HepG2 (cell line): ENCODE results near the gene UBE2E1. TPM values are rescaled to one million over a fixed set of nuclear protein-coding genes. Genes with fewer than 3 reads are reported as not detected.

Experiments used
- ATAC-seq: fragments of 200-7000 bp; cut with Tn5 transposase; 3 replicates; pipeline ENCODE4 v1.9.1; 2020; ENCODE audit warnings: mild to moderate bottlenecking, moderate library complexity
- BruUV-seq: library from RNA; stranded (reverse); fragments of 400-500 nt; replicated peaks from 2 replicates; lab custom pipeline; 2021; lab: Mats Ljungman, UMichigan
- CTCF ChIA-PET: fragments of 300-600 bp; formaldehyde crosslinking; extraction: SDS; loops from one replicate; lab custom pipeline; 2021; ENCODE audit warnings: low total read pairs, inconsistent platforms, low intra/inter-chr PET ratio; lab: Yijun Ruan, JAX
- POLR2A ChIA-PET: fragments of 350-600 bp; sonication (Branson Sonifier 250); formaldehyde crosslinking; loops from one replicate; lab custom pipeline; 2020; ENCODE audit warnings: antibody characterized with exemption, inconsistent platforms; lab: Yijun Ruan, JAX
- DNase-seq: peaks from one replicate; pipeline ENCODE4 v3.0.0-alpha.2; 2015; ENCODE audit warnings: low spot score
- FAIRE-seq: peaks from 3 replicates; lab custom pipeline; 2011; peaks lifted over from hg19 to GRCh38; lab: Jason Lieb, UNC
- H2AFZ ChIP-seq: one replicate; pipeline ENCODE4 v1.6.1; 2011; ENCODE audit warnings: low read length, inconsistent platforms
- H3K27ac ChIP-seq: fragments of 300-600 bp; 3 replicates; pipeline ENCODE4 v1.8.0; 2011; ENCODE audit warnings: mixed run types, mild to moderate bottlenecking, mixed read lengths, low read length, inconsistent platforms; ENCODE audit not compliant: insufficient read depth; ENCODE audit errors: extremely low read length
- H3K27me3 ChIP-seq, 2 experiments: fragments of 200-600 bp in 1 of 2; 2 replicates in 1 of 2; 3 replicates in 1 of 2; pipeline versions ENCODE4 v1.6.0 to v1.8.0; 2011; ENCODE audit warnings: low read length in 2 of 2, mild to moderate bottlenecking in 2 of 2, moderate library complexity in 2 of 2, inconsistent platforms in 1 of 2; ENCODE audit not compliant: insufficient read depth in 2 of 2, control insufficient read depth in 1 of 2
- H3K36me3 ChIP-seq, 2 experiments: fragments of 200-600 bp in 1 of 2; replicated peaks in 1 of 2; 2 replicates in 1 of 2; 3 replicates in 1 of 2; pipeline versions ENCODE4 v1.5.1 to v1.8.0; 2011; ENCODE audit warnings: low read length in 2 of 2, inconsistent platforms in 1 of 2; ENCODE audit not compliant: insufficient read depth in 2 of 2, control insufficient read depth in 1 of 2
- H3K4me1 ChIP-seq: 2 replicates; pipeline ENCODE4 v1.5.1; 2012; ENCODE audit warnings: low read length, inconsistent platforms; ENCODE audit not compliant: insufficient read depth
- H3K4me2 ChIP-seq: 2 replicates; pipeline ENCODE4 v1.6.0; 2011; ENCODE audit warnings: low read depth, low read length, inconsistent platforms
- H3K4me3 ChIP-seq, 3 experiments: fragments of 200-600 bp in 1 of 3; sonication (generic), shearing (Covaris generic) in 1 of 3; replicated peaks in 1 of 3; 2 replicates each; pipeline ENCODE4 v1.5.1; 2011 to 2016; ENCODE audit warnings: low read length in 3 of 3, inconsistent platforms in 2 of 3, low read depth in 2 of 3, mild to moderate bottlenecking in 2 of 3, control low read depth in 1 of 3, mixed read lengths in 1 of 3; ENCODE audit not compliant: insufficient read depth in 1 of 3
- H3K79me2 ChIP-seq: one replicate; pipeline ENCODE4 v1.6.1; 2011; ENCODE audit warnings: low read length, inconsistent platforms; ENCODE audit not compliant: insufficient read depth
- H3K9ac ChIP-seq: 2 replicates; pipeline ENCODE4 v1.6.0; 2011; ENCODE audit warnings: mild to moderate bottlenecking, low read depth, low read length, inconsistent platforms; ENCODE audit not compliant: insufficient read depth
- H3K9me3 ChIP-seq: 2 replicates; pipeline ENCODE4 v1.5.1; 2012; ENCODE audit warnings: mild to moderate bottlenecking, low read length
- H4K20me1 ChIP-seq: 2 replicates; pipeline ENCODE4 v1.6.0; 2011; ENCODE audit warnings: inconsistent platforms, mild to moderate bottlenecking, low read length, moderate library complexity; ENCODE audit not compliant: insufficient read depth
- BORCS8-MEF2B ChIP-seq: sonication (generic); formaldehyde crosslinking; IDR thresholded peaks from 2 replicates; pipeline ENCODE4 v1.8.0; 2022; ENCODE audit warnings: mild to moderate bottlenecking, missing genetic modification reagents
- CREB1 ChIP-seq, 2 experiments: fragments of 450-650 bp in 1 of 2; IDR thresholded peaks; 2 replicates each; pipeline ENCODE4 v1.6.1; 2016 to 2017; ENCODE audit warnings: control low read depth in 1 of 2, mild to moderate bottlenecking in 1 of 2, missing compliant biosample characterization in 1 of 2, missing genetic modification characterization in 1 of 2
- FOSL2 ChIP-seq: sonication (generic); formaldehyde crosslinking; IDR thresholded peaks from 2 replicates; pipeline ENCODE4 v1.4.0; 2020; ENCODE audit warnings: missing genetic modification reagents
- HDAC2 ChIP-seq: sonication (generic); formaldehyde crosslinking; IDR thresholded peaks from 2 replicates; pipeline ENCODE4 v1.4.0; 2020; ENCODE audit warnings: missing genetic modification reagents
- MAFK ChIP-seq, 2 experiments: IDR thresholded peaks in 1 of 2; conservative IDR thresholded peaks in 1 of 2; 2 replicates each; pipeline ENCODE4 v1.6.1; 2011; ENCODE audit warnings: improper control_type of control experiment in 2 of 2, low read length in 2 of 2
- RAD51 ChIP-seq: fragments of 450-650 bp; IDR thresholded peaks from 2 replicates; pipeline ENCODE4 v1.6.1; 2016; ENCODE audit warnings: borderline replicate concordance
- RFX3 ChIP-seq: IDR thresholded peaks from 2 replicates; pipeline ENCODE4 v1.6.1; 2016; ENCODE audit warnings: missing biosample characterization, missing genetic modification reagents
- RFXAP ChIP-seq: sonication (generic); formaldehyde crosslinking; IDR thresholded peaks from 2 replicates; pipeline ENCODE4 v1.4.0; 2020; ENCODE audit warnings: missing genetic modification reagents, borderline replicate concordance
- ZNF292 ChIP-seq: sonication (generic); formaldehyde crosslinking; IDR thresholded peaks from 2 replicates; pipeline ENCODE4 v1.8.1; 2022; ENCODE audit warnings: mild to moderate bottlenecking, low read depth, missing genetic modification reagents, borderline replicate concordance
- ZNF484 ChIP-seq: sonication (generic); formaldehyde crosslinking; IDR thresholded peaks from 2 replicates; pipeline ENCODE4 v1.5.1; 2020; ENCODE audit warnings: mild to moderate bottlenecking, low read depth, missing genetic modification reagents, borderline replicate concordance
- ZNF496 ChIP-seq: sonication (generic); formaldehyde crosslinking; IDR thresholded peaks from 2 replicates; pipeline ENCODE4 v1.8.1; 2023; ENCODE audit warnings: mild to moderate bottlenecking, moderate library complexity, missing genetic modification reagents; ENCODE audit not compliant: insufficient replicate concordance
- WGBS: methylation state at CpG from one replicate; pipeline ENCODE4 v1.1.6; 2017; ENCODE audit warnings: low lambda C conversion rate; 5-methylcytosine and 5-hydroxymethylcytosine counted together
- in situ Hi-C: cut with HindIII; loops from 2 replicates; pipeline ENCODE4 v1.10.0; 2017; ENCODE audit warnings: low pct_unique_long_range_greater_than_20kb; ENCODE audit not compliant: extremely low pct_ligation_motif_present
- intact Hi-C: fragments of 100-400 bp; cut with micrococcal nuclease; formaldehyde crosslinking; loops from one replicate; pipeline ENCODE4 v1.10.0; 2022; ENCODE audit not compliant: unreplicated experiment
- polyA plus RNA-seq, 8 experiments: library from polyadenylated mRNA; depleted of rRNA in 3 of 8; stranded (reverse) in 7 of 8; unstranded in 1 of 8; fragments of >200 nt; fragmentation: Illumina TruSeq in 4 of 8; extraction: Trizol in 4 of 8; gene quantifications; 2 replicates each; pipeline versions ENCODE4 v1.2.1 to v1.2.3, GENCODE V29; 2011 to 2016; ENCODE audit warnings: low read depth in 4 of 8, missing spikeins in 1 of 8, mixed read lengths in 1 of 8; ENCODE audit not compliant: insufficient read depth in 1 of 8
- total RNA-seq, 5 experiments: library from RNA; depleted of rRNA; stranded (reverse); fragments of >200 nt; fragmentation: Illumina TruSeq; extraction: Trizol; gene quantifications; 2 replicates each; pipeline ENCODE4 v1.2.3, GENCODE V29; 2016; ENCODE audit warnings: low read depth in 1 of 5
- TF ChIP-seq, protein P1 (sequence below): sonication (generic); formaldehyde crosslinking; IDR thresholded peaks from 2 replicates; pipeline ENCODE4 v1.5.1; 2020; ENCODE audit warnings: missing genetic modification reagents, mild to moderate bottlenecking, borderline replicate concordance
- TF ChIP-seq, protein P2 (sequence below): IDR thresholded peaks from 2 replicates; pipeline ENCODE4 v1.4.0; 2020; ENCODE audit warnings: mild to moderate bottlenecking, missing genetic modification reagents

Gene UBE2E1
- total and polyA plus RNA-seq, 2 of the 13 experiments (the other 11 are each of a cell fraction or from before 2014, with no cell fraction given) = 55.4 to 61.8 TPM

DNA sequence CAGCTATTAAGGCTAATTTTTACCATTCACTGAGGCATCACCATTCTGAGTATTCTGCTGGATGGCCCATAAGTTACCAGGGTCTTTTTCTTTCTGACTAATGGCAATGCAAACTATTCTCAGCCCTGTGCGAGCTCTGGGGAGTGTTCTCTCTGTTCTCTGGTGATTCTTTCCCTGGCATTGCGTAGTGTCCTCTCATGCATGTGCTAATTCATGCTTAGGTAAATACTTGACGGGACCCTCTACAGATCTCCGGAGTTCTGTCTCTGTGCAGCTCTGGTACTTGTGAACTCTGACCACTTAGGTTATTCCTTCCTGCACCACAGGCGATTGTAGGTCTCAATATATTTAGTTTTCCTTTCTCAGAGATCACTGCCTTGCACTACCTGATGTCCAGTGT lies 34.8 kb downstream of the UBE2E1 start:
- no peaks in the 10 kb centered on the region for H3K27me3 ChIP-seq
- in situ Hi-C loops = no loop called here
- peak overlapping the region; percentile 61 for H3K27ac ChIP-seq
- FAIRE-seq = peak; percentile 86
- POLR2A ChIA-PET = interaction anchor here (1.1 to 1.8 kb wide), 2 partner anchors 30 to 77 kb away, joined by 3 to 10 read pairs; partner anchors contain the start of genes NKIRAS1 and RPL15
- H3K4me3 ChIP-seq = peak overlapping the region in 1 of 3 experiments; percentile 10; a peak in 2 of 6 replicates
- peak; percentile 100 for ATAC-seq
- intact Hi-C loops = no loop called here
- 12% methylated on average over 5 of the region's 5 CpGs for WGBS
- no peak overlapping the region for H2AFZ ChIP-seq
- BruUV-seq = no TSS peak
- H3K4me1 ChIP-seq = peaks cover 17% of the 10 kb centered on the region
- H3K9me3 ChIP-seq = no peaks in the 10 kb centered on the region
- DNase-seq = peak; percentile 76
- H3K9ac ChIP-seq = no peak overlapping the region; the same call in 1 of the 2 replicates
- peak overlapping the region; percentile 73 for H3K4me2 ChIP-seq
- H3K36me3 ChIP-seq = peaks cover 0 to 1% of the 10 kb centered on the region in 2 experiments; a peak in 2 of 5 replicates
- peaks cover 15% of the 10 kb centered on the region; the same call in 1 of the 2 replicates for H4K20me1 ChIP-seq
- CTCF ChIA-PET = no interaction called here
- H3K79me2 ChIP-seq = peaks cover 54% of the 10 kb centered on the region
- TF ChIP-seq RAD51 (no peak), HDAC2 (CRISPR knock-in tag) (no peak), CREB1 (IDR thresholded peaks at IDR 0.05) (no peak), CREB1 (CRISPR knock-in tag; IDR thresholded peaks at IDR 0.05) (0 out of 2 replicates have a peak, but pooled peaks have one; percentile 19), ZNF496 (CRISPR knock-in tag) (no peak), ZNF484 (CRISPR knock-in tag) (no peak), MAFK (conservative IDR thresholded peaks at IDR 0.05 in 1 of 2, IDR thresholded peaks at IDR 0.05 in 1 of 2; ENCODE audit: low read length in 2 of 2) (no peak), RFXAP (no peak), FOSL2 (0 out of 2 replicates have a peak, but pooled peaks have one; percentile 17), BORCS8-MEF2B (no peak), RFX3 (CRISPR knock-in tag) (no peak), ZNF292 (CRISPR knock-in tag) (no peak)
- TF ChIP-seq, protein P1, sequence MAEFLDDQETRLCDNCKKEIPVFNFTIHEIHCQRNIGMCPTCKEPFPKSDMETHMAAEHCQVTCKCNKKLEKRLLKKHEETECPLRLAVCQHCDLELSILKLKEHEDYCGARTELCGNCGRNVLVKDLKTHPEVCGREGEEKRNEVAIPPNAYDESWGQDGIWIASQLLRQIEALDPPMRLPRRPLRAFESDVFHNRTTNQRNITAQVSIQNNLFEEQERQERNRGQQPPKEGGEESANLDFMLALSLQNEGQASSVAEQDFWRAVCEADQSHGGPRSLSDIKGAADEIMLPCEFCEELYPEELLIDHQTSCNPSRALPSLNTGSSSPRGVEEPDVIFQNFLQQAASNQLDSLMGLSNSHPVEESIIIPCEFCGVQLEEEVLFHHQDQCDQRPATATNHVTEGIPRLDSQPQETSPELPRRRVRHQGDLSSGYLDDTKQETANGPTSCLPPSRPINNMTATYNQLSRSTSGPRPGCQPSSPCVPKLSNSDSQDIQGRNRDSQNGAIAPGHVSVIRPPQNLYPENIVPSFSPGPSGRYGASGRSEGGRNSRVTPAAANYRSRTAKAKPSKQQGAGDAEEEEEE = no peak
- TF ChIP-seq, protein P2, sequence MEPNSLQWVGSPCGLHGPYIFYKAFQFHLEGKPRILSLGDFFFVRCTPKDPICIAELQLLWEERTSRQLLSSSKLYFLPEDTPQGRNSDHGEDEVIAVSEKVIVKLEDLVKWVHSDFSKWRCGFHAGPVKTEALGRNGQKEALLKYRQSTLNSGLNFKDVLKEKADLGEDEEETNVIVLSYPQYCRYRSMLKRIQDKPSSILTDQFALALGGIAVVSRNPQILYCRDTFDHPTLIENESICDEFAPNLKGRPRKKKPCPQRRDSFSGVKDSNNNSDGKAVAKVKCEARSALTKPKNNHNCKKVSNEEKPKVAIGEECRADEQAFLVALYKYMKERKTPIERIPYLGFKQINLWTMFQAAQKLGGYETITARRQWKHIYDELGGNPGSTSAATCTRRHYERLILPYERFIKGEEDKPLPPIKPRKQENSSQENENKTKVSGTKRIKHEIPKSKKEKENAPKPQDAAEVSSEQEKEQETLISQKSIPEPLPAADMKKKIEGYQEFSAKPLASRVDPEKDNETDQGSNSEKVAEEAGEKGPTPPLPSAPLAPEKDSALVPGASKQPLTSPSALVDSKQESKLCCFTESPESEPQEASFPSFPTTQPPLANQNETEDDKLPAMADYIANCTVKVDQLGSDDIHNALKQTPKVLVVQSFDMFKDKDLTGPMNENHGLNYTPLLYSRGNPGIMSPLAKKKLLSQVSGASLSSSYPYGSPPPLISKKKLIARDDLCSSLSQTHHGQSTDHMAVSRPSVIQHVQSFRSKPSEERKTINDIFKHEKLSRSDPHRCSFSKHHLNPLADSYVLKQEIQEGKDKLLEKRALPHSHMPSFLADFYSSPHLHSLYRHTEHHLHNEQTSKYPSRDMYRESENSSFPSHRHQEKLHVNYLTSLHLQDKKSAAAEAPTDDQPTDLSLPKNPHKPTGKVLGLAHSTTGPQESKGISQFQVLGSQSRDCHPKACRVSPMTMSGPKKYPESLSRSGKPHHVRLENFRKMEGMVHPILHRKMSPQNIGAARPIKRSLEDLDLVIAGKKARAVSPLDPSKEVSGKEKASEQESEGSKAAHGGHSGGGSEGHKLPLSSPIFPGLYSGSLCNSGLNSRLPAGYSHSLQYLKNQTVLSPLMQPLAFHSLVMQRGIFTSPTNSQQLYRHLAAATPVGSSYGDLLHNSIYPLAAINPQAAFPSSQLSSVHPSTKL (CRISPR knock-in tag) = peak; percentile 43; the same call in 1 of the 2 replicates
